Measurements from ENCODE around the gene TRIP6.

The TRIP6 gene, protein sequence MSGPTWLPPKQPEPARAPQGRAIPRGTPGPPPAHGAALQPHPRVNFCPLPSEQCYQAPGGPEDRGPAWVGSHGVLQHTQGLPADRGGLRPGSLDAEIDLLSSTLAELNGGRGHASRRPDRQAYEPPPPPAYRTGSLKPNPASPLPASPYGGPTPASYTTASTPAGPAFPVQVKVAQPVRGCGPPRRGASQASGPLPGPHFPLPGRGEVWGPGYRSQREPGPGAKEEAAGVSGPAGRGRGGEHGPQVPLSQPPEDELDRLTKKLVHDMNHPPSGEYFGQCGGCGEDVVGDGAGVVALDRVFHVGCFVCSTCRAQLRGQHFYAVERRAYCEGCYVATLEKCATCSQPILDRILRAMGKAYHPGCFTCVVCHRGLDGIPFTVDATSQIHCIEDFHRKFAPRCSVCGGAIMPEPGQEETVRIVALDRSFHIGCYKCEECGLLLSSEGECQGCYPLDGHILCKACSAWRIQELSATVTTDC

DNA sequence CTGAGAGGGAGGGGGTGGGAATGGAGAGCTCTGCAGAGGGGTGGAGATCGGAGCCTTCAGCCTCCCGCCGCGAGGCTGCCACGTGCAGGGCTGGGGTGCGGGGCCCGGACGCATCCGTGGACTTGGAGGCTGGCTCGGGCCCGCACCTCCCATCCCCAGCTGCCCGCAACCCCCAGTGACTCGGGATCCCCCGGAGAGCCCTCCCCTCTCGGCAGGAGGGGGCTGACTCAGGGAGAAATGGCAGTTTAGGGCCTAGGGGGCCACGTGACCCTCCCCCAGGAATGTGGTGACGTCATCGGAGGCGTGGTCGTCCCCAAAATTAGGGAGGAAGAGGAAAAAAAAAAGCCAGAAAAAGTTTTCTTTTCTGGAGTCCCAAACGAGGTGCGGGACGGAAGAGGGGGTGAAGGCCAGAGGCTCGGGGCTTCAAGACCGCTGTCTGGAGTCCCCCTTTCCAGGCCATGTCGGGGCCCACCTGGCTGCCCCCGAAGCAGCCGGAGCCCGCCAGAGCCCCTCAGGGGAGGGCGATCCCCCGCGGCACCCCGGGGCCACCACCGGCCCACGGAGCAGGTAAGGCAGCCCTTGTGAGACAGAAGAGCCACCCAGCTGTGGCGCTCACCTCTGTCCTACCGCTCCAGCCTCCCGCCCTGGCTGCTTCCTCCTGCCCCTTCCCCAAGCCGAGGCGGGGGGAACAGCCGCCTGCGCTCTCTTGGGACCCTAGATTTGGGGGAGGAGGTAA lies at the start of gene TRIP6:
Gene TRIP6, plus strand, starts transcription at position 348 of the 736 bp plus-strand sequence. Its CDS starts 111 bp downstream, at position 459.
- peak; percentile 71 for DNase-seq

DNA sequence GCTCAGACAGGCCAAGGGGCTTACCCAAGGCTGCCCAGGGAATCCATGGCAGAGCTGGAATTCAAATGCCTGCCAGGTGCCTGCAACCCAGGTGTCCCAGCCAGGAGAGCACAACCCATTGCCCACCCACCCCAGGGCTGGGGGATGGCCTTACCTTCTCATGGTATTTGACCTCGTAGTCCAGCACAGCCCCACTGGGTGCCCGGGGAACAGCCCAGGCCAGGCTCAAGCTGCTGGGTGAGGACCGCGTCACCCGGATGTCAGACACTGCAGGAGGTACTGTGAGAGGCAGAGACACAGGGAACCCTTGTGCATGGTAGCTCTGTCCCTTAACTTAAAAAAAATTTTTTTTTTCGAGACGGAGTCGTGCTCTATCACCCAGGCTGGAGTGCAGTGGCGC lies 48.8 kb upstream of the TRIP6 start:
- DNase-seq = no peak

DNA sequence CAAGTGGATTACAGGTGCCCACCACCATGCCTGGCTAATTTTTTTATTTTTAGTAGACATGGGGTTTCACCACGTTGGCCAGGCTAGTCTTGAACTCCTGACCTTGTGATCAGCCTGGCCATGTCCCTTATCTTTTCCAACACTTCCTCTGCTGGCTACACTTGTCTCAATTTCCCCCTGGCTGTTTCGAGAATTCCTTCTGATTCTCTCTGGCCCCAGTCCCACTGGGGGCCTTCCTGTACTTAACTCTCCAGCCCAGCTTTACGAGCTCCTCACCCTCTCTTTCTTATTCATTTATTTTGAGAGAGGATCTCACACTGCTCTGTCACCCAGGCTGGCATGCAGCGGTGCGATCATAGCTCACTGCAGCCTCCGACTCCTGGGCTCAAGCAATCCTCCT lies 48.4 kb upstream of the TRIP6 start:
- DNase-seq = no peak

DNA sequence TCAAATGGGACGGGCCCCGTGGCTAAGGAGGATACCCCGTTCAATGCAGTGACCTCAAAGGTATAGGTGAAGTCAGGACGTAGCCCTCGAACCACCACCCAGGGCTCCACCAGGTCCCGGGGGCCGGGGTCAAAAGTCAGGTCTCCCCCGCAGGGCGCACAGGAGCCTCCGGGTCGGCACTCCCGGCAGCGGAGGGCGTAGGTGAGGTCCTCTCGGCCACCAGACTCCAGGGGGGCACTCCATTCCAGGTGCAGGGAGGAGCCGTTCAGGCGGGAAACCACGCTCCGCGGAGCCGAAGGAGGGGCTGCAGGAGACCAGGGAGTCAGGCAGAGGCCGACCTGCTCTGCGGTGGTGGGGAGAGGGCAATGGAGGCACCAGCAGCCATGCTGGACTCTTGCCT lies 47.6 kb upstream of the TRIP6 start:
- no peak for DNase-seq

DNA sequence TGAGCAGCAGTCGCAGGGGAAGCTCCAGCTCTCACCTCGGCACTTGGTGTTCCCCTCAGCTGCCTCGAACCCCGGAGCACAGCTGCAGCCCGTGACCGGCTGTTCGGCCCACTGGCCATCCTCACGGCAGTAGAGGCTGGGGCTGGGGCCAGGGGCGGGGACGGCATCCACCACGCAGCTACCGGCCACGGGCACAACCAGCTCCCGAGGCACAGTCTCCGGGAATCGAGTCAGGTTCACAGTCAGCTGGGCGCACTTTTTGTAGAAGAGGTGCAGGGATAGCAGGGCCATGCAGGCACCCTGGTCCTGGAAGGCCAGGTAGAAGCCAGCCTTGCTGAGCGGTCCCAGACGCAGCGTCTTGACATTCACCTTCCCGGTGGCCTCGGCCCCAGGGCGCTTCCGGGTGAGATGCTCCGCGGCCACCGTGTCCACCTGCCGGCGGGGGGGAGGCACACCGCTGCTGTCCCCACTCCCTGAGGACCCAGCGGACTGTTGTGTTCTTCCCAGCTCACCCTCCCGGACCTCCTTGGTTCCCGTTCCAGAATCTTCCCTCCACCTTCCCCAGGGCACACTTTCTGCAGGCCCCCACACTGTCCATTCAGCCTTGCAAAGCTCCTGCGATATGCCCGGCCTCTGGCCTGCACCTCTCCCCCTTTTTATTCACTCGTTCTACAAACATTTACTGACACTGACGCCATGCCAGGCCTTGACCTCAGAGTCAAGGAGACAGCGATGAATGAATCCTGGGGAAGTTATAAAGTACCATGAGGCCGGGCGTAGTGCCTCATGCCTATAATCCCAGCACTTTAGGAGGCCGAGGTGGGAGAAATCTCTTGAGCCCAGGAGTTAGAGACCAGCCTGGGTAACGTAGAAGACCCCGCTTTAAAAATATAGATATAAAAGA lies 44.7 kb upstream of the TRIP6 start:
- no peak for DNase-seq

DNA sequence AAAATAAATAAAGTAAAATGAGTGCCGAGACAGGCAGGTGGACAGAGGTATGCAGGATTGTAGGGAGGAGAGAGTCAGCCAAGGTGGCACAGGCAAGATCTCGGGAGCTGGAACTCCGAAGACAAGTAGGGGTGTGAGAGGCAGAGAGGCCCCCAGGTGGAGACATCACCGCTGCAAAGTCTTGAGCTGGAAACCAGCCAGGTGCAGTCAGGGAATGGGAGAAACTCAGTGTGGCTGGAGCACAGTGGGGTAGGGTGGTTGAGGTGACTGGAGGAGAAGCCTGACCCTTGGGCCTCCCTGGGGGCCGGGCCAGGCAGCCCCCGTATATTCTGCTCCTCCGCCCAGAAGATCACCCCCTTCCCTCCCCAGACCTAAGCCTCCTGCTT lies 44.1 kb upstream of the TRIP6 start:
- no peak for DNase-seq

DNA sequence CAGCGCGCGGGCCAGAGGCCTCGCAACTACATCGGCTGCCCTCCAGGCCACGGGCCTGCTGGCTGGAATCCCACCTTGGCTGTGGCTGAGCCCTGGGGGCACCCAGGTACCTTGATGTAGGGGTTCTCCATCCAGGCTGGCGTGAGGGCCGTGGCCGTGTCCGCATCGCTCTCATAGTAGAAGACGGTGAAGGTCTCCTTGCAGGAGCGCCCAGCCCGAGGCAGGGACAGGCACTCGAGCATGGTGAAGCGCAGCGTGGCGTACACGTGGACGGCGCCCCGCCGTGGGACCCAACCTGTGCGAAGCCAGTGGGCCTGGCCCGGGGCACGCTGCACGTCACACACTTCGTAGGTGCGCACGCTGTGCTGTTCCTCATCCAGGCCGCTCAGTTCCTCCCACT lies 43.7 kb upstream of the TRIP6 start:
- DNase-seq = no peak

DNA sequence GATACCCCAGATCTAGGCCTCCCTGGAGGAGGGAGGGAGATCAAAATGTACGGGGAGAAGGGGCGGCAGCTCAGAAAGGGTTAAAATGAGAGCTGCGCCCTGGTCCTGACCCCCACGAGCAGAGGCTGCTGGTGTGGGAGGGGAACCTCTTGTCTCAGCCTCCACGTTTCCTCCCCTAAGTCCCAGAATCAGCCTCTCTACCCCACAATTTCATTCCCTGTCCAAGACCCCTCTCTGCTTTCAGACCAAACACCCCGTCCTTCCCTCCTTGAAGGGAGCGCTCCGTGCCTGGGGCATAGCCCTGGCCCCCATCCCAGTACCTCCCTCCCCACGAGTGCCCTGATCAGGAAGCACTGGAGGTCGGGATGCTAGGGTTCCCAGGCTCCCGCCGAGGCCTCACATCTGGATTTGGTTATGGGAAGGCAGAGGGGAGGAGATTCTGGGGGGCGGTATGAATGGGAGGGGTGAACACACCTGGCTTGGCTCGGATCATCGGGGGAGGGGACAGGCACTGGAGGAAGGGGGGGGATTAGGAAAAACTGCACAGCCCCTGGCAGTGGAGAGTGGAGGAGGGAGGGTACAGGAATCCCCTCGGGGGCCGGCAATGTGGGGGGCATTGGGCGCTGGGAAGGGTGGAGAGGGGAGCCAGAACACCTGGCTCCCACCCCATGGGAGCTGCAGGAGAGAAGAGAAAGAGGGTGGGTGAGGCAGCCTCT lies 42.5 kb upstream of the TRIP6 start:
- DNase-seq = no peak

DNA sequence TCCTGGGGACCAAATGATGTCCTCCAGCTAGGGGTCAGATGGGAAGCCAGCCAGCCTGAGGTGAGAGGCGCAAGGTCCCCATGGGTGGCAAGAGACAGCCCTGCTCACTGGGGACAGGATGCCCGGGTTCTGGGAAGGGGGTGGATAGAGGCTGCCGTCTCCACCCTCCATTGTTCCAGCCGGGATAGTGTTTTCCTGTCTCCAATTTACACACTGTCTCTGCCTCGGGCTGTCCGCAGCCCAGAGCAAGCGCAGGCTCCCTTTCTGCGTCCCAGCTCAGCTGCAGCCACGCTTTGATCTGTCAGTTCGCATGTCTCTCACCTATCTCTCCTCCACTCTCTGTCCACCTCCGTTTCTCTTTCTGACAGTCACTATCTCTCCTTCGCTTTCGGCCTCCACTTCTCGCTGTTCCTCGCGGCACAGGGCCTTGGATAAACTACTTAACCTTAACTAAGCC lies 41.9 kb upstream of the TRIP6 start:
- DNase-seq = no peak

DNA sequence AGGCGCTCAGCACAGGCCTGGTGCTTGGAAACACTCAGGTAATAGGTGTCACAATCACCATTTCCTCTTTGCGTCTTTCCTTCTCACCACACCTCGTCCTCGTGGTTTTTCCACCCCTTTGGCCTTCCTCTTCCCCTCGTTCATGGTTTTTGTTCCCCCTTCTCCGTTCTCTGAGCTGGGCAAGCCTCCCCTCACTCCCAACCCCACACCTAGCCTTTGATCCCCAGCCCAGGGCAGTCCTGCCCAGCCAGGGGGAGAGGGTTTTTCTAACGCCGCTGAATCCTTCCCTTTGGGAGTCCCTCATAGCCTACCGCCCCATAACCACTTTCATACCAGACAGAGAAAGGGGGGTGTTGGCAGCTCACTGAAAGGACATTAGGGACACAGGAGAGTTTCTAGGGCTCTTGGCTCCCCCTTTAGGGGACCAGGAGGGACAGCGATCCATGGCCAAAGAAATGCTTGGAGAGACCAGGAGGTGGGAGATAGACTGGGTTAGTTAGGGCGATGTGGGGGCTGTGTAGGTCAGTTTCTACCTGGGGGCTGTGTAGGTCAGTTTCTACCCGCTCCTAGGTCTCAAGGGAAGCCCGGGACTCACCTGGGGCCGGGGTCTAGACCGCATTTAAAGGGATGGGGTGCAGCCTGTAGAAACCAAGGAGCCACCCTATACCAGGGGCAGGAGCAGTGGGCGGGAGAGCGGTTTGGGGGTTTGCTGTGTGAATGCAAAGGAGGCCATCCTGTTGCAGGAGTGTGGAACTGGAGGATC lies 41.3 kb upstream of the TRIP6 start:
- DNase-seq = no peak

DNA sequence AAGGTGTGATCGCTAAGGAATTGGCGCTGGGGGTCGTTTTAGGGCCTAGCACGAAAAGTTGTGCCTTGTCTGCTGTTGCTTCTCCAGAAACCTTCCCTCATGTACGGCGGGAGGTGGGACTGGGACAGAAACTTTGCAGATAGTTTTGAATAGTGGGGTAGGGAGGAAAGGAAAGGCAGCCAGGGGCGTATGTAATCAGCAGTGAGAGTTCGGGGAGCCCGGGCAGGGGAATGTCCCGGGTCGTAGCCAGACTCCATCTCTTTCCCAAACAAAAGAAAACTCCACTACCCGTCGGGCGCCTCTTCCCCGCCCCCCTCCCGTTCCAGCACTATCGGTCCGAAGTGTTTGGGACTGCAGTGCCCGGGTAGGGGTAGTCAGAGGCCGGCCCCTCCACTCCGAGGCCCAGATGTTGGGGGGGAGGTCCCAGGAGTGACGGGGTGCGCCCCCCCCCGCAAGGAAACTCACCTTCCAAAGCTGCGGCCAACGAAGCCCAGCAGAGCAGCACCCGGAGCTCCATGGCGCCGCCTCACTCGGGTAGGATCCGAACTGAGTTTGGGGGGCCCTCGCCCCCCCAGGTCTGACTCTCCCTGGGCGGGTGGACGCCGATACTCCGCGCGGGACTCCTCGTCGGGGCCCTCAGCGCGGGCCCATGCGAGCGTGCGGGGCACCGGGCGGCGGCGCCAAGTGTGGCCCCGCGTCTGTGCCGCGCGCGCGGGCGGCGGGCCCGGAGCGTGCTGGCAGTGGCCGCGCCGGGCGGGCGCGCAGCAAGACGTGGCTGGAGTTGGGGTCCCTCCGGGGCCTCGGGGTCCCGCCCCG lies 40.5 kb upstream of the TRIP6 start:
- no peak for DNase-seq

DNA sequence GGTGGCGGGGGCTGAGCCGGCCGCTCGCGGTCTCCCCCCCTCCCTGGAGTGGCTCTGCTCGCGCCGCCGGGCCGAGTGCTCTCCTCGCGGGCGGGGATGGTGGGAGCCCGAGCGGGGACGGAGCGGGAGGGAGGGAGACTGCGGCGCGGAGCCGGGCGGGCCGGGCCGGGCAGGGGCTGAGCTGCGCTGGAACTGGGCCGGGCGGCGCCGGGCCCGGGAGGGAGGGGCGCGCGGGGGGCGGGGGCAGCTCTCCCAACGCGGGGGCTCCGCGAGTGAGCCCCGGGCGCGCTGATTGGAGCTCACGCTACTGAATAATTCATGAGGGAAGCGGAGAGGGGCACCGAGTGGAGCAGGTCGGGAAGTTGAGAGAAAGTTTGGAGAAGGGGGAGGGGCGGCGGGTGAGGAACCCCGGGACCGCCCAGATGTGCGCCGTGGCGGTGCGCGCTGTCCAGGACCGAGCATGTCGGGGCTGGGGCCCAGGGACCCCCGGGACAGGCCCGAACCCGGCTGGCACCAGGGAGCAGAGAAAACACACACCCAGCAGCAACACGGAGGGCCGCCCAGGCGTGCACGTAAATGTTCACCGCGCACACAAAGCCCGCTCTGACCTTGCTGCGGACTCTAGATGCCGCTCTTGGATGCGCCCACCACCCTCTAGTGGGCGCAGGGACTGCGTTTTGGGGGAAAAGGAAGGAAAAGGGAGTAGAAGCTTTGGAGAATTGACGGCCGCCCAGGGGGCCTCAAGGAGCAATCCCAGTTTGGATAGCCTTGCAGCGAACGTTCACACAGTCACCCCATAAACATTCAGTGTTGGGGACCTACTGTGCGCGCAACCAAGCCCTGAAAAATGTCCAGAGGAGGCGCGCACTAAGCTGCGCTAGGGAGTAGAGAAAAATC lies 39.6 kb upstream of the TRIP6 start, which contains the start of gene EPHB4:
Gene EPHB4, minus strand, starts transcription at position 194 of the 897 bp plus-strand sequence. CDS start 493 bp downstream, outside the sequence.
- peak; percentile 13 for DNase-seq

DNA sequence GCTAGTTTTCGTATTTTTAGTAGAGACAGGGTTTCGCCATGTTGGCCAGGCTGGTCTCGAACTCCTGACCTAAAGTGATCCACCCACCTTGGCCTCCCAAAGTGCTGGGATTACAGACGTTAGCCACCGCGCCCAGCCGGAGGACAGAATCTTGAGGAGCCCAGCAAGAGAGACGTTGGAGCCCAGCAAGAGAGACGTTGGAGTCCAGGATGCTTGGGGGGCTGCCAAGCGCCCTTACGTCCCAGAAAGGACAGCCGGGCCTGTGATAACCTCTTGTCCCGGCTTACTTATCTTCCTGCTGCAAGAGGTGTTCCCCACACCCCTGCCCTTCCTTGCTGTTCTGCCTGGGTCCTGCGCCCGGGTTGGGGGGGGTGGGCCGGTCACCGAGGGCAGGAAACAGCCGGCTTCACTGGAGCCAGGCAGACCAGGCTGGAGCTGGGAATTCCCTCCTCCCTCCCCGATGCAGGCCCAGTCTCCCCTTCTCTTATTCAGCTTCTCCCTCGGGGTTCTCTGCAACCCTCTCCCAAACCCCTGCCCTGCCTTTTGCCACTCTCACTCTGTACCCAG lies 38.0 kb upstream of the TRIP6 start:
- no peak for DNase-seq

DNA sequence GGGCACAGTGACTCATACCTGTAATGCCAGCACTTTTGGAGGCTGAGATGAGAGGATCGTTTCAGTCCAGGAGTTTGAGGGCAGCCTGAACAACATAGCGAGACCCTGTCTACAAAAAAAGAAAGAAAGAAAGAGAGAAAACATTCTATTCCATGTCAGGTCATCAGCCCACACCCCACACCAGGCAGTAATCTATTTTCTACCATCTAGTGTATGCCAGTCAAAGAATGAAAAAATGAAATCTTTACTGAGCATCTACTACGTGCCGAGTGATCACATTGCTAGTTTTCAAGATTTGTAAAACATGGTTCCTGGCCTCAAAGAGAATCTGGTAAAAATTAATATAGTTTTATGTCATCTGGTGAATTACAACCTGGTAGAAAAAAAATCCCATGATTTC lies 36.8 kb upstream of the TRIP6 start:
- no peak for DNase-seq

DNA sequence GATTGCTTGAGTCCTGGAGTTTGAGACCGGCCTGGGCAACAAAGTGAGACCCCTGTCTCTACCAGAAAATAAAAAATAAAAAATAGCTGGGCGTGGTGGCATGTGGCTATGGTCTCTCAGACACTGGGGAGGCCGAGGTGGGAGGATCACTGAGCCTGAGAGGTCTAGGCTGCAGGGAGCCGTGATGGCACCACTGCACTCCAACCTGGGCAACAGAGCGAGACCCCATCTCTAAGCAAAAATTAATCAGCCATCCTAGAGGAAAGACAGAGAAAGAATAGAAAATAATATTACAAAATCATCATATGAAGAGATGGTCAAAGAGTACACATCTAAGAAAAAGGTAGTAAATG lies 34.9 kb upstream of the TRIP6 start:
- DNase-seq = no peak

DNA sequence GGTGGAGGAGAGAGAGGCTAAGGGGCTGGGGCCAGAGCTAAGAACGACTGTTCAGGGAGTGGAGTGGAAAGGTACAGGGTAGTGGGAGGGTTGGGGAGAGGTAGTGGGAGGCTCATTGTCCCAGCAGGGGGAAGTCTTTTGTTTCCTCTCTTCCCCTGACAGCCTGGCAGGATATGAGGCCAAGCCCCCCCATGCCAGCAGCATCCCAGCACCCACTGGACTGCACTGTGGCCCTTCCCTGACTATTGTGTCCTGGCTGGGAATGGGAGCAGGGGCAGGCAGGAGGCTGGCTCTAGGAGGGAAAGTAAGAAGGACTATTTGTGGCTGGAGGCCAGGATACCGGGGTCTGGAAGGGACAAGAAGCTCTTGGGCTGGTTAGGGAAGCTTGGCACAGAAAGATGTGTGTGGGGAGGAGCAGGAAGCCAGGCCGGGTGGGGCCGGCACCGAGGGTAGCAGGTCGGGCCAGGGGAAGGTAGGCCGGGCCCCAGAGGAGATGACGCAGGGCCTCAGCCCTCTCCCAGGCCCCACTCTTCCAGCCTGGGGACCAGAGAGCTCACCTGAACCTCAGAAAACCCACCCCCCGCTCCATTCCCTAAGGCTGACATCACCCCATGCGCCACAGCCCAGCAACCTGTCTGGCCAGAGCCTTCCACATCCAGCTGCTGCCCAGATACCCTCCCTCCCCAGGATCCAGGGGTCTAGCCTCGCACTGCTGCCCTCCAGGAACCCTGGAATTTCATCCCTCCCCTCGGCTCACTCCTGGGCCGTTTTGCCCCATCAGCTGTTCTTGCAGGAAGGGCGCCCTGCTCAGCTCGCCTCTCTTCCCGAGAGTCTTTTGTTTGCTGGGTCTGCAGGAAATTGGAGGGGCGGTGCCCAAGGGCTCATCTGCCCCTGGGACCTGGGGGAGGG lies 31.0 kb upstream of the TRIP6 start:
- no peak for DNase-seq

DNA sequence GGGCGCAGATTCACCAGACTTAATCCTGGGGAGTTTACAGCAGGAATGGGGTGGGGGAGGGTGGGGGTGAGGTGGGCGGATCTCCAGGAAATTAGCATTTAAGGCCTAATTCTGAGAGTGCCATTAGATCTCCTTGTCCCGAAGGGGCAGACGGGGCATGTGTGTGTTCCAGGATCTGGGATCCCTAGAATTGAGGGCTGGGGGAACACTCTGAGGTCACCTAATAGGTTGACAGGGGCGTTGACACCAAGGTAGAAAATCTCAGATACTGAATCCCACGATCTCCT lies 30.4 kb upstream of the TRIP6 start:
- no peak for DNase-seq

DNA sequence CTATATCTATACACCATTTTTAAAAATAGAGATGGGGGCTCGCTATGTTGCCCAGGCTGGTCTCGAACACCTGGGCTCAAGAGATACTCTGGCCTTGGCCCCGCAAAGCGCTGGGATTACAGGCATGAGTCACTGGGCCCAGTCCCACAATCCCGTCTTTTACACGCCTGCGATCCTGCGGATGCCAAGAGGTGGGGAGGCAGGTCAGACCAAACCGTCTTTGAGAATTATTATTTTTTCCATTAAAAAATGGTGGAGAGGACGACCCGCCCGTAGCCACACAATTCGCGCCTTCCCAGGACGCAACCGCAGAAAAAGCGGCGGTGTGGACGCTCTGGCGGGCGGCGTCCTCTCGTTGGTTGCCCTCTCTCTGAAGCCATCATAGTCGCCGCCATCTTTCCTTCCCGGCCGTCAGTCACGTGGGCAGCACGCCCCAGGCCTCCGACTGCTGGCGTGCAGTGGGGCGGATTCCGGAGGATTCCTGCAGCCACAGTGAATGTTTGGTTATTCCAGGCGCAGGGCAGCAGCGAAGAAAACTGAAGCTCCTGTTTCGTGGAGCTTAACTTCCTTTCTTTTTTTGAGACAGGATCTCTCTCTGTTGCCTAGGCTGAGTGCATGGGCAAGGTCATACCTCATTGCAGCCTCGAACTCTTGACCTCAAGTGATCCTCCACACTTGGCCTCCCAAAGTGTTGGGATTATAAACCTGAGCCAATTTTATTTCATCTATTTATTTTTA lies 29.9 kb upstream of the TRIP6 start:
- peak; percentile 82 for DNase-seq
